PC-9 (cell line): ENCODE data around the gene NDNF. TPM values are rescaled to one million over a fixed set of nuclear protein-coding genes. Genes with fewer than 3 reads are reported as not detected.

ENCODE experiments used
- BruUV-seq: library from RNA; stranded (reverse); fragments of 400-500 nt; replicated peaks from 2 replicates; lab custom pipeline; 2021; lab: Mats Ljungman, UMichigan
- CTCF ChIA-PET: fragments of 300-600 bp; sonication (Branson Sonifier 250); formaldehyde crosslinking; loops from one replicate; lab custom pipeline; 2022; ENCODE audit warnings: antibody characterized with exemption; lab: Charles Lee
- POLR2A ChIA-PET: fragments of 300-600 bp; sonication (Branson Sonifier 250); formaldehyde crosslinking; loops from one replicate; lab custom pipeline; 2022; ENCODE audit warnings: antibody characterized with exemption; ENCODE audit not compliant: unreplicated experiment; lab: Charles Lee
- DNase-seq, 2 experiments: peaks; one replicate each; pipeline versions ENCODE4 v3.0.0 to v3.0.0-alpha.2; 2015 to 2022; ENCODE audit warnings: mixed read lengths in 1 of 2
- H2AFZ ChIP-seq: fragments of 200-600 bp; sonication (generic); 2 replicates; pipeline ENCODE4 v1.8.1; 2017; ENCODE audit warnings: antibody characterized with exemption
- H3F3A ChIP-seq: fragments of 200-600 bp; sonication (generic); 2 replicates; pipeline ENCODE4 v1.8.1; 2017; ENCODE audit warnings: antibody characterized with exemption, mild to moderate bottlenecking, low read depth; ENCODE audit not compliant: insufficient read depth
- H3K27ac ChIP-seq: fragments of 200-600 bp; sonication (generic); 2 replicates; pipeline ENCODE4 v1.6.1; 2016; ENCODE audit warnings: mixed run types
- H3K27me3 ChIP-seq: fragments of 200-600 bp; sonication (generic); 2 replicates; pipeline ENCODE4 v1.6.1; 2016; ENCODE audit warnings: low read depth, mixed run types; ENCODE audit not compliant: insufficient read depth
- H3K36me3 ChIP-seq: fragments of 200-600 bp; sonication (generic); 2 replicates; pipeline ENCODE4 v1.6.1; 2016; ENCODE audit warnings: low read depth, mixed run types
- H3K4me1 ChIP-seq: fragments of 200-600 bp; sonication (generic); replicated peaks from 2 replicates; pipeline ENCODE4 v1.6.1; 2016; ENCODE audit warnings: mixed run types; ENCODE audit not compliant: insufficient read depth
- H3K4me2 ChIP-seq: fragments of 200-600 bp; sonication (generic); 2 replicates; pipeline ENCODE4 v1.6.1; 2017; ENCODE audit warnings: mixed run types
- H3K4me3 ChIP-seq: fragments of 200-600 bp; sonication (generic); 2 replicates; pipeline ENCODE4 v1.6.1; 2016; ENCODE audit warnings: mixed run types
- H3K79me2 ChIP-seq: fragments of 200-600 bp; sonication (generic); 2 replicates; pipeline ENCODE4 v1.6.1; 2017; ENCODE audit warnings: low read depth, mixed run types
- H3K9me2 ChIP-seq: fragments of 200-600 bp; sonication (generic); 2 replicates; pipeline ENCODE4 v1.8.1; 2017; ENCODE audit warnings: mild to moderate bottlenecking; ENCODE audit not compliant: insufficient read depth
- H3K9me3 ChIP-seq: fragments of 200-600 bp; sonication (generic); 2 replicates; pipeline ENCODE4 v1.8.1; 2016; ENCODE audit warnings: low read depth; ENCODE audit not compliant: insufficient read depth
- H4K20me1 ChIP-seq: fragments of 200-600 bp; sonication (generic); 2 replicates; pipeline ENCODE4 v1.8.1; 2017; ENCODE audit not compliant: insufficient read depth
- EZH2 ChIP-seq: fragments of 200-600 bp; sonication (generic); IDR thresholded peaks from 2 replicates; pipeline ENCODE4 v1.8.0; 2017; ENCODE audit warnings: antibody characterized with exemption, low read depth
- intact Hi-C: fragments of 100-400 bp; cut with micrococcal nuclease; formaldehyde crosslinking; loops from one replicate; pipeline ENCODE4 v1.10.0; 2022; ENCODE audit not compliant: unreplicated experiment
- total RNA-seq: library from RNA; stranded (reverse); gene quantifications from 2 replicates; pipeline ENCODE4 v1.2.3, GENCODE V29; 2021
- TF ChIP-seq, protein P1 (sequence below): fragments of 200-600 bp; sonication (generic); conservative IDR thresholded peaks from 2 replicates; pipeline ENCODE4 v1.6.1; 2017; ENCODE audit warnings: mixed run types, antibody characterized with exemption, mild to moderate bottlenecking, moderate library complexity

NDNF gene
- total RNA-seq, 1 experiment from 2014 or later, result not detected

DNA sequence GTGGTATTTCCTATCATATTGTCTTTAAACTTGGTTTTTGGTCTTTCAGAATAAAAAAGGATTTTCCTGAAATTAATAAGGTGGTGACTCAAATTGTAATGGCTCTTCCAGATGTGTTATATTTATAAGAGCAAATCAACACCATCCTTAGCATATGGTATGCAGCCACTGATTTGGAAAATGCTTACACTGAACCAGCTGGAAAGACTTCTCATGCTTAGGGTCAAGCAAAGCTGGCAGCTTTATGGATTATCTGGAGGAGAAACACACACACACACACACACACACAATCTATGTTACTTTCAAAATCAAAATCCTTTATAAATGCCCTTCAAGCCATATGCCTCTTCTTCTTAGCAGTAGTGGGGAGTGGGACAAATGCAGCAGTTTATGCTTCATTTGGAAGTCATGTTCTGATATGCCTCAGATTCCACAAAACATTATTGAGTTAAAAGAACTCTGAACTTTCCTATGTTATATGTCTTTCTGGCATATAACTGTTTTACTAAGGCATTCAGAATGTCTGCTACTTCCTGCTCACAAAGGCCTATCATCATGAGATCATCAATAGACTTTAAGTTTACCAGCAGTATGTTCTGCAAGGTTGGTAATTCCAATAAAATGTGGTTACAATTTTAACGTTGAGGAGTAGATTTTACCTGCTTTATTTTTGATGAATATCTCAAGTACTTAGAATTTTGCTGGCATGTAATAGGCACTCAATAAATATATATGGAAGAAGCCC is 76.9 kb downstream of the NDNF start:
- Histone ChIP-seq H3K27me3 (no peaks in the 10 kb centered on the region), H3K36me3 (no peaks in the 10 kb centered on the region), H2AFZ (no peak overlapping the region), H4K20me1 (no peaks in the 10 kb centered on the region), H3K9me3 (no peaks in the 10 kb centered on the region), H3K4me1 (no peaks in the 10 kb centered on the region), H3K4me3 (no peak overlapping the region), H3F3A (no peaks in the 10 kb centered on the region), H3K4me2 (no peak overlapping the region), H3K27ac (no peak overlapping the region), H3K9me2 (no peaks in the 10 kb centered on the region), H3K79me2 (no peaks in the 10 kb centered on the region)
- ChIA-PET CTCF (no interaction called here), POLR2A (no interaction called here)
- DNase-seq, result no peak
- no TSS peak for BruUV-seq
- intact Hi-C loops, result no loop called here
- no peak for TF ChIP-seq EZH2
- TF ChIP-seq, protein P1, sequence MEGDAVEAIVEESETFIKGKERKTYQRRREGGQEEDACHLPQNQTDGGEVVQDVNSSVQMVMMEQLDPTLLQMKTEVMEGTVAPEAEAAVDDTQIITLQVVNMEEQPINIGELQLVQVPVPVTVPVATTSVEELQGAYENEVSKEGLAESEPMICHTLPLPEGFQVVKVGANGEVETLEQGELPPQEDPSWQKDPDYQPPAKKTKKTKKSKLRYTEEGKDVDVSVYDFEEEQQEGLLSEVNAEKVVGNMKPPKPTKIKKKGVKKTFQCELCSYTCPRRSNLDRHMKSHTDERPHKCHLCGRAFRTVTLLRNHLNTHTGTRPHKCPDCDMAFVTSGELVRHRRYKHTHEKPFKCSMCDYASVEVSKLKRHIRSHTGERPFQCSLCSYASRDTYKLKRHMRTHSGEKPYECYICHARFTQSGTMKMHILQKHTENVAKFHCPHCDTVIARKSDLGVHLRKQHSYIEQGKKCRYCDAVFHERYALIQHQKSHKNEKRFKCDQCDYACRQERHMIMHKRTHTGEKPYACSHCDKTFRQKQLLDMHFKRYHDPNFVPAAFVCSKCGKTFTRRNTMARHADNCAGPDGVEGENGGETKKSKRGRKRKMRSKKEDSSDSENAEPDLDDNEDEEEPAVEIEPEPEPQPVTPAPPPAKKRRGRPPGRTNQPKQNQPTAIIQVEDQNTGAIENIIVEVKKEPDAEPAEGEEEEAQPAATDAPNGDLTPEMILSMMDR, result no peak

DNA sequence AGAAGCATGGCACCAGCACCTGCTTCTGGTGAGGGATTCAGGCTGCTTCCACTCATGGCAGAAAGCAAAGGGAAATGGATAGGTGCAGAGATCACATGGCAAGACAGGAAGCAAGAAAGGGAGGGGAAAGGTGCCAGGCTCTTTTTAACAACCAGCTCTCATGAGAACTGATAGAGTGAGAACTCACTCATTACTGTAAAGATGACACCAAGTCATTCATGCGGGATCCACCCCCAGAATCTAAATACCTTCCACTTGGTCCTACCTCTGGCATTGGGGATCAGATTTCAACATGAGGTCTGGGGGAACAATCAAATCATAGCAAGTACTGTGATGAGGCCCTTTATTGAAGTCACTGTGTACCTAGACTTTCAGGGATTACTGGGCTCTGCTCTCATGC is 77.8 kb downstream of the NDNF start:
- Histone ChIP-seq H3K9me3 (no peaks in the 10 kb centered on the region), H3K79me2 (no peaks in the 10 kb centered on the region), H3K9me2 (no peaks in the 10 kb centered on the region), H3K4me2 (no peak overlapping the region), H3K27ac (no peak overlapping the region), H3K36me3 (no peaks in the 10 kb centered on the region), H3K4me3 (no peak overlapping the region), H2AFZ (no peak overlapping the region), H4K20me1 (no peaks in the 10 kb centered on the region), H3F3A (no peaks in the 10 kb centered on the region), H3K4me1 (no peaks in the 10 kb centered on the region), H3K27me3 (no peaks in the 10 kb centered on the region)
- TF ChIP-seq, protein P1, result no peak
- no peak for TF ChIP-seq EZH2
- no TSS peak for BruUV-seq
- DNase-seq, result no peak
- POLR2A ChIA-PET, result no interaction called here
- intact Hi-C loops, result no loop called here
- CTCF ChIA-PET, result no interaction called here

- Histone ChIP-seq H3F3A (no peaks in the 10 kb centered on the region), H3K27me3 (no peaks in the 10 kb centered on the region), H3K9me3 (no peaks in the 10 kb centered on the region), H2AFZ (no peak overlapping the region), H3K9me2 (no peaks in the 10 kb centered on the region; the same call in 1 of the 2 replicates), H3K4me3 (no peak overlapping the region), H4K20me1 (no peaks in the 10 kb centered on the region), H3K4me1 (no peaks in the 10 kb centered on the region), H3K4me2 (no peak overlapping the region), H3K36me3 (no peaks in the 10 kb centered on the region), H3K27ac (no peak overlapping the region), H3K79me2 (no peaks in the 10 kb centered on the region)
- no TSS peak for BruUV-seq
- intact Hi-C loops, result no loop called here
- DNase-seq, result no peak
- ChIA-PET CTCF (no interaction called here), POLR2A (no interaction called here)
- TF ChIP-seq, protein P1, result no peak
- no peak for TF ChIP-seq EZH2
These were observed 80.5 kb downstream of the NDNF start for GRCh38 chr4:120991885-120992284.
